K562 (cell line): ENCODE results near the gene LUC7L3. TPM values are rescaled to one million over a fixed set of nuclear protein-coding genes. Genes with fewer than 3 reads are reported as not detected.

Experiments used
- CREB5 ChIP-seq: fragments of 250-450 bp; sonication (Bioruptor Pico); IDR thresholded peaks from 2 replicates; pipeline ENCODE4 v1.5.0; 2020; ENCODE audit warnings: mild to moderate bottlenecking
- FIP1L1 ChIP-seq: fragments of 200-400 bp; formaldehyde crosslinking; IDR thresholded peaks from 2 replicates; pipeline ENCODE4 v1.6.1; 2018; ENCODE audit warnings: mild to moderate bottlenecking, low read depth, low read length; ENCODE audit not compliant: poor library complexity, severe bottlenecking
- HNRNPK ChIP-seq: fragments of 200-400 bp; formaldehyde crosslinking; IDR thresholded peaks from one replicate; pipeline ENCODE4 v1.6.1; 2018; ENCODE audit warnings: mild to moderate bottlenecking, low read depth, low read length; ENCODE audit not compliant: poor library complexity, severe bottlenecking
- MCM5 ChIP-seq: fragments of 450-650 bp; IDR thresholded peaks from 2 replicates; pipeline ENCODE4 v1.6.1; 2016; ENCODE audit warnings: low read depth
- NFATC3 ChIP-seq: fragments of 450-650 bp; IDR thresholded peaks from 2 replicates; pipeline ENCODE4 v1.6.1; 2017; ENCODE audit warnings: mild to moderate bottlenecking
- PML ChIP-seq: IDR thresholded peaks from 2 replicates; pipeline ENCODE4 v1.6.1; 2012; ENCODE audit warnings: low read length, inconsistent platforms
- PREB ChIP-seq: sonication (generic); formaldehyde crosslinking; IDR thresholded peaks from 2 replicates; pipeline ENCODE4 v1.8.1; 2023; ENCODE audit warnings: mild to moderate bottlenecking, missing genetic modification reagents
- SMARCB1 ChIP-seq: IDR thresholded peaks from 2 replicates; pipeline ENCODE4 v1.6.1; 2011; ENCODE audit warnings: improper control_type of control experiment, low read depth; ENCODE audit not compliant: insufficient read length
- SRSF9 ChIP-seq: fragments of 200-400 bp; formaldehyde crosslinking; IDR thresholded peaks from 2 replicates; pipeline ENCODE4 v1.6.1; 2017; ENCODE audit warnings: low read depth, low read length, borderline replicate concordance
- TSHZ1 ChIP-seq: fragments of 250-450 bp; sonication (Bioruptor Pico); IDR thresholded peaks from 2 replicates; pipeline ENCODE4 v1.4.0; 2020; ENCODE audit warnings: mild to moderate bottlenecking, moderate library complexity
- ZNF407 ChIP-seq: fragments of 450-650 bp; IDR thresholded peaks from 2 replicates; pipeline ENCODE4 v1.6.1; 2016; ENCODE audit warnings: low read depth
- ZNF707 ChIP-seq: fragments of 250-450 bp; sonication (Bioruptor Pico); conservative IDR thresholded peaks from 2 replicates; pipeline ENCODE4 v1.8.0; 2022; ENCODE audit warnings: inconsistent platforms, mild to moderate bottlenecking, moderate library complexity
- ZSCAN29 ChIP-seq: fragments of 450-650 bp; IDR thresholded peaks from 2 replicates; pipeline ENCODE4 v1.6.1; 2017
- polyA plus RNA-seq, 8 experiments: library from polyadenylated mRNA; depleted of rRNA in 4 of 8; stranded (reverse) in 5 of 8; unstranded in 3 of 8; fragments of >200 nt; fragmentation: Nextera tagmentation in 2 of 8; fragmentation: Illumina TruSeq in 1 of 8; extraction: Ambion mirVana in 2 of 8; extraction: Trizol in 1 of 8; gene quantifications; 2 replicates each; pipeline versions ENCODE4 v1.2.1 to v1.2.3, GENCODE V29; 2011 to 2014; ENCODE audit warnings: inconsistent platforms in 1 of 8, missing spikeins in 1 of 8
- total RNA-seq, 7 experiments: library from RNA; depleted of rRNA in 6 of 7; stranded (reverse); fragments of >200 nt in 6 of 7; fragmentation: Illumina TruSeq in 2 of 7; extraction: Trizol in 2 of 7; gene quantifications; 2 replicates each; pipeline versions ENCODE4 v1.2.1 to v1.2.3, GENCODE V29; 2011 to 2021; ENCODE audit warnings: low replicate concordance in 1 of 7

Gene LUC7L3
- total and polyA plus RNA-seq, 9 of the 15 experiments (the other 6 are each of a cell fraction or from before 2014, with no cell fraction given), result 80.8 to 284 (median 127) TPM

GRCh38 chr17:50681263-50682200 is 37.9 kb upstream of the LUC7L3 start (continued):
- TF ChIP-seq ZNF407 (no peak), ZNF707 (CRISPR knock-in tag) (no peak), SRSF9 (no peak), ZSCAN29 (no peak), CREB5 (CRISPR knock-in tag) (no peak), PREB (no peak), SMARCB1 (no peak), MCM5 (no peak), PML (no peak), TSHZ1 (no peak), FIP1L1 (no peak), HNRNPK (no peak), NFATC3 (no peak)
